NCI-H774 (cell line): ENCODE results near the gene CUL1.

Source experiments
- DNase-seq: peaks from one replicate; lab custom pipeline; 2025; lab: John Stamatoyannopoulos, UW

CUL1 gene

GRCh38 chr7:148761499-148762278, 63.0 kb downstream of the CUL1 start:
- no peak for DNase-seq

DNA sequence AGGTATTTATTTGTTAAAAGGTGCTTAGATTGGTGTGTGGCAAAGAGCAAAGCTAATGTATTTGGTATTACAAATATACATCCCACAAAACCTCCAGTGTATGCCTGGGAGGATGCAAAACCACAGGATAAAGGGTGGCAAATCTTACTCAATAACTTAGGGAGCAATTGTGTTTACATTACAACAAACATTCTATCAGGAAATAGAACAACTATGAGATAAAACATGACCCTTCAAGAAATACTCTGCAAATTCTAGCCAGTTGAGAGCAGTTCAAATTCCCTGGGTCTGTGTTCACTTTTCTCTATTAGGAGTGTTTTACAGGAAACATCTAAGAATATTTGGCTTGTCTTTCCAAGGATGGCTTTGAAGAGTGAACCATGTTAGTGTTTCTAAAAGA, 64.9 kb downstream of the CUL1 start:
- DNase-seq: no peak

DNA sequence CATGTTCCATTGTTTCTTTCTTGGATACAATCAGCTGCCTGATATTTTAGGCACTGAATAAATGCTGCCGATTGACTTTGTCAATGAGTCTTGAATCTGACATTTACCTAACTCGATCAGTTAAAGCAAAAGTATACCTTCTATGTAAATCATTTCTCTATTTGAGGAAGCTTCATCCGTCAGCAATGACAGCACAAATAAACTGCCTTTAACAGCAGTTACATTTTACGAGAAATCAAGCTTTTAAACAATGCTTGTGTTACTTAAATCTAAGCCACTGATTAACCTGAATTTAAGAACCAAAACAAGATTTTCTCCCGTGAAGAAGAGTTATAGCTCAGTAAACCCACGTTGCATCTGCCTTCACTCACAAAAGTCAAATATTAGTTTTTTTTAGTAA, 71.3 kb downstream of the CUL1 start:
- no peak for DNase-seq

DNA sequence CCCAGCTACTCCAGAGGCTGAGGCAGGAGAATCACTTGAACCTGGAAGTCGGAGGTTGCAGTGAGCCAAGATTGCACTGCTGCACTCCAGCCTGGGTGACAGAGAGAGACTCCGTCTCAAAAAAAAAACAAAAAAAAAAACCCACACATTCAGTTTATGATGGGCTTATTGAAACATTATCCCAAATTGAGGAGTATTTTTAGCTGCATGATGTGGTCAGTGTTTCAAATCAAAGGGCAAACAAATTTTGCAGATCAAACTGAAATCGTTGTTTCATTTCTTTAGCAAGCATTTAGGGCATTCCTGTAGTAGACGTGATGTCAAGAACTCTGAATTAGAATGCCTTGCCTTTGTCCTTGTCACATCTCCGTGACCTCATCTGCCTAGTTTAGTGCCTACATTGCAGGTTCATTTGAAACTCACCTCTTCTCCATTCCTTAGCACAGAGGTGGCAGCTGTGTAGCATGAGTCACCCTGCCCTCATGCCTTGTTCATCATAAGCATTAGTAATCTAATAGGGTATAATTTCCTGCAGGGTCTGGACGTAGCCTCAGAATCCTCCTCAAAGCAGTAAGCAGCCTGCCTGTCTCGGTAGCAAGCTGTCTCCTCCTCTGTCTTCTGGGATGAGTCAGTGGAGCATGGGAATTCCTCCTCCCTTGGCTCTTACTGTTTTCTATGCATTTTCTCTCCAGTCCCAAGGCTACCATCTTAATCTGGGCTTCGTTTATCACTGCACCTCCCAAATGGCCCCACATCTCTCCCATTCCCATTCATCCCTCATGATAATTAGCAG, 73.8 kb downstream of the CUL1 start:
- DNase-seq: no peak

- DNase-seq: no peak
Measured at GRCh38 chr7:148773334-148773733, 74.6 kb downstream of the CUL1 start.

GRCh38 chr7:148774471-148774870, 75.8 kb downstream of the CUL1 start:
- no peak for DNase-seq

GRCh38 chr7:148782757-148783456, 84.2 kb downstream of the CUL1 start:
- no peak for DNase-seq

DNA sequence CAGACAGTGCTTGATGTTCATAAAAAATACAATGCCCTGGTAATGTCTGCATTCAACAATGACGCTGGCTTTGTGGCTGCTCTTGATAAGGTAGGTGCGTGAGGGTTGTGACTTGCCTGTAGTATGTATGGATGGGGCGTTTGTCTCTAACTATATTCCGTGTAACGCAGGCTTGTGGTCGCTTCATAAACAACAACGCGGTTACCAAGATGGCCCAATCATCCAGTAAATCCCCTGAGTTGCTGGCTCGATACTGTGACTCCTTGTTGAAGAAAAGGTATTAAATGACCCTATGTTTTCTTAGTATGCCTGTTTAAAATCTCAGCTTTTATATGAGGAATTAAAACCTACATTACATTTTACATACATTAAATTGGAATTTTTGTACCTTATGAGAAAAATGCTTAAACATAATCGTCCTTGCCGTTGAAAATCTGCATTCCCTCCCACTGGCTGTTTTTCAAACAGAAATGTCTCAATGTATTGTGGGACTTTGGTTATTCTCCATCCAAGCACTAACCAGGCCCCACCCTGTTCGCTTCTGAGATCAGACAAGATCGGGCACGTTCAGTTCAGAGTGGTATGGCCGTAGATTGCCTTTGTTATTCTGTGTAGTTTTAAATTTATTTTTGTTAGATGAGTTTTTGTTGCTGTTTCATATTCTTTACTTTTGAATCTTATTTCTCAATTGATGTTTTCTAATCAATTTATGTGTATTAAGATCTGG, 85.3 kb downstream of the CUL1 start:
- no peak for DNase-seq

DNA sequence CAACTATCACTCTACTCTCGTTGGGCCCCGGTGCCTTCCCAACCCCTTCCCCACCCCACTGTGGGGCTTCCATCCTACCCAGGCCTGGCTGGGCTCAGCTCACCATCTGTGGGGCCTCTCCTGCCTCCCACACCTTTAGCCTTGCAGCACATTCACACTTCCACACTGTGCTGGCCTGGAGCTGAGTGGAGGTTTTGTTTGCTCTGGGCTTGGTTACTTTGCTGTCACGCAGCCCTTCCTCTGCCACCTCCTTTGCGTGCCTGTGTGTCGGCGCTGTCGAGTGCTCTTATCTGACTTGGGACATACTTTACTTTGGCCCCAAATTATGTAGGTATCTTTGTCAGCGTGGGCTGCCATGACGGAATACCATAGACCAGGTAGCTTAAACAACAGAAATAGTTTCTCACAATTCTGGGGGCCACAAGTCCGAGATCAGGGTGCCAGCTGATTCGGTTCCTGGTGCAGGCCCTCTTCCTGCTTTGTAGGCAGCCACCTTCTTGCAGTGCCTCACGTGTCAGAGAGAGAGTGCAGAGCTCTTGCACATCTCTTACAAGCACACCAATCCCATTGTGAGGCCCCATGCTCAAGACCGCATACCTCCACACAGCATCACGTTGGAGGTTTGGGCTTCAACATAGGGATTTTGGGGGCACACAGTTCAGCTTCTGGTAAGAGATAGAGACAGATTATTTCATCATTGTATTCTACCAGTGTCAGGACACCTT, 89.0 kb downstream of the CUL1 start:
- no peak for DNase-seq

DNA sequence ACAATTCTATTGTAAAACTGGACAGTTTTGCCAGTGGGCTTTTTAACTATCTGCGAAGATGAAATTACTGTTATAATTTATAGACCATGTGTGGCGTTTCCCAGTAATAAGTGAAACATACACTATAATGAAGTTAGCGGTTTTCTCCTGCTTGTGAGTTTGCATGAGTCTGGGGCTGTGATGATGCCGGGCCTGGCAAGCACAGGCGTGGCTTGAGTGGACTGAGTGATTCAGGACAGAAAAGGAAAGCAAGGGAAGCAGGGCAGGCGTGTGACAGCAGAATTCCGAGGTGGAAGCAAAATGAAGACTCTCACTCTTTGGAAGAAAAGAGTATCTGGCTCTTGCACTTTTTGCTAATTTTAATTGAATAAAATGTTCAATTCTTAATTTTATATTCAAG, 90.5 kb downstream of the CUL1 start:
- no peak for DNase-seq

DNA sequence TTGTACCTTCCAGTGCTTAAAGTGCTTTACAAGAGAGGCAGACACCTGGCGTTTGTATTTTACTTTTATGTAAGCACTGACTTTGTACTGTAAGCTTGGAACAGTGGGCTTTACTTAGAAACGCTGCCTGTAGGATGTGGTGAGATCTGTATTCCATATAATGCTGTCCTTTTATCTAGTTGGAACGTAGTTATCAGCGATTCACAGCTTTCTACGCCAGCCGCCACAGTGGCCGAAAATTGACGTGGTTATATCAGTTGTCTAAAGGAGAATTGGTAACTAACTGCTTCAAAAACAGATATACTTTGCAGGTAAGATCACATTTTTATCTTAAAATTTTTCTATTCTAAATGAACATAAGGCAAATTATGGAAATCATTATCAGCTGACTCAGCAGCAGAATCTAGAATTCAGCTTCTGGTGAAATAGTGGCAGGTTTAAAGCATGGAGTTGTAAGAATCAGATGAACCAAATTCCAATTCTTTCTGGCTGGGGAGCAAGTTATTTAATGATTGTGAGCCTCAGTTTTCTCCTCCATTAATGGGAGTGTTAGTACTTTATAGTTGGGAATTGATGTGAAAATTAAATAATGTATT, 91.5 kb downstream of the CUL1 start:
- DNase-seq: no peak

GRCh38 chr7:148790850-148791249, 92.1 kb downstream of the CUL1 start:
- DNase-seq: no peak

- no peak for DNase-seq
Measured at GRCh38 chr7:148791546-148791945, 92.8 kb downstream of the CUL1 start.

GRCh38 chr7:148793590-148793989, 94.9 kb downstream of the CUL1 start:
- no peak for DNase-seq

DNA sequence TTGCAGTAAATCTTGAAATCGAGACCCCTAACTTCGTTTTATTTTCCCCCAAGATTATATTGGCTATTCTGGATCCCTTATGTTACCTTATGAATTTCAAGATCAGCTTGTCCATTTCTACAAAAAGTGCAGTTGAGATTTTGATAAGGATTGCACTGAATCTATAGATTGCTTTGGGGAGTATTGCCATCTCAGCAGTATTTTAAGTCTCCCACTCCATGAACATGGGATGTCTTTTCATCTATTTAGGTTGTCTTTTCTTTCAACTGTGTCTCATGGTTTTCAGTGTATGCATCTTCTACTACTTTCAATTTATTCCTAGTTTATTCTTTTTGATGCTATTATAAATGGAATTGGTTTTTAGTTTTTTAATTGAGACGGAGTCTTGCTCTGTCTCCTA, 95.8 kb downstream of the CUL1 start:
- DNase-seq: no peak

GRCh38 chr7:148796841-148797240, 98.1 kb downstream of the CUL1 start:
- DNase-seq: no peak

- DNase-seq: no peak
Measured at GRCh38 chr7:148799893-148800555, 101.3 kb downstream of the CUL1 start.

DNA sequence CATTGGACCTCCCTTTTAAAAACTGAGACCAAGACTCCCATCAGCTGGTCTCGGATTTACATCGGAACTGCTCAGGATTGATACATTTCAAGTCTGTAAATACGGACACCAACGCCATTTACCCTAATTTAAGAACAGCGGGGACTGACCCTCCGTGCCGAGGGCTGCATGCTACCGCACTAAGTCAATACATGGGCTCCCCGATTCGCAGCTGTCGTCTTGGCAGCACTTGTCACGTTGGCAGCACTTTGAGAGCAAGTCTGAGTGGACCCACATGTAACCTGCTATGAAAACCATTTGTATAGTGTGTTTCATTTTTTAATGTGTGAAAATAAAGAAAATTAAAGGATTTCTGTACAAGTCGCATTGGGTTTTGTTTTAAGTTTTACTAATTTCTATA, 102.0 kb downstream of the CUL1 start:
- no peak for DNase-seq

DNA sequence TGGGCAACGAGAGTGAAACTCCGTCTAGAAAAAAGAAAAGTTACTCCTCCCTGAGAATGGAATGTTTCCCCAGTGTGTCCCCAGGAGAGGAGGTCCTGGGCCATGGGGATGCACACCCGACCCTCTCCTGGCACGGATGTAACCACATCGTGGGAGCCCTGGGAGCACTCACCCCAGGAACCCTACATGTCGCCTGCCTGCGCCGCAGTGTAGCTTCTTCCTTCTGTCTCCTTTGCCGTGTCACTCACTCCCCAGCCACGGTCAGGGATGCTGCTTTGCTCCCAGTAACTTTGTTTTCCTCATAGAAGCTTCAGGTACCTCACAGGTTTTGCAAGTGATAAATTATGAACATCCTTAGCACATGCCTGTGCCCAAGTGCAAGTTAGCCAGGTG, 103.4 kb downstream of the CUL1 start:
- no peak for DNase-seq

DNA sequence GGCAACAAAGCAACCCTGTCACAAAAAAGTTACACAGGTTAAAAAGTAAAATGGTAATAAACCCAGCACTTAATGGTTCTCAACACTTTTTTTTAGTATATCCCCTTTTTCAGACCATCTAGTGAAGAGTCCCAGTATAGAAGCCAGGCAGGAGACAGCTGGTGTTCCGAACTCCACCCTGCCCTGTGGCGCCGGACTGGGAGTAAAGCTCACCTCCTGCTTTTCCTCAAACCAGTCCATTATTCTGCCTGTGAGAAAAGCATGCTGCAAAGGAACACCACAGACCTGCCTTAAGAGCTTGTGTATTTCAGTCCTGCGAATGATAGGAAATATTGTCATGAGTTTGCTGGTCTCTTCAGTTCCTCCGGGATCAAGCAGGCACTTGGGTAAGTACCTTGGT, 104.4 kb downstream of the CUL1 start:
- no peak for DNase-seq
